Stimulated activated CD4-positive, alpha-beta T cell treated with anti-CD3 and anti-CD28 coated beads, Interleukin-1b, Interleukin-23, amount 100 ng/mL, for 4 hours (primary cell): ENCODE measurements around the gene IRS2.

Experiments used
- DNase-seq, 2 donors: peaks; one replicate each; pipeline ENCODE4 v3.0.0-alpha.2; 2020; ENCODE audit warnings: low read depth in 2 of 2

IRS2 gene

DNA sequence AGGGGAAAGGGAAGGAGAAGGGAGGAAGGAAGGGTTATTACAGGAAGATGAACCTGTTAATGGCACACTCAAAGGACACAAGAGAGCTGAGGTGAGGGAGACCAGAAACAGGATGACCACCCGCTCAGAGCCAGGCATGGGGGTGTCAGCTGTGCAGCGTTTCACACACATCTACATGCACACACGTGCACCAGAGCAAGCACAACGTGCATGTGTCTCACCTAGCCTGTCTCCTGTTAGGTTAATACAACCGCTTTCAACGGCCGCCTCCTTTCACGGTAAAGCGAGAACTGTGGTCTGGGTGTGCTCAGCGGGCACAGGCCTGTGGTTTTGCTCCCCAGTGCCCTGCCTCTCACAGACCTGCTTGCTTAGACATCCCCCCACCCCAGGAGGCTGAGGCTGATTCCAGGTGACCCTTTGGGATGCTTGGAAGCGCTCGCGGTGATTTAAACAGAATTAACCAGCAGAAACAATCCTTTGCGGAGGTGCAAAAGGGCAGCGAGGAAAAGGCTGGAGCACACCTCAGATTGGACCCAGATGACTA lies 27.4 kb downstream of the IRS2 start:
- no peak for DNase-seq

DNA sequence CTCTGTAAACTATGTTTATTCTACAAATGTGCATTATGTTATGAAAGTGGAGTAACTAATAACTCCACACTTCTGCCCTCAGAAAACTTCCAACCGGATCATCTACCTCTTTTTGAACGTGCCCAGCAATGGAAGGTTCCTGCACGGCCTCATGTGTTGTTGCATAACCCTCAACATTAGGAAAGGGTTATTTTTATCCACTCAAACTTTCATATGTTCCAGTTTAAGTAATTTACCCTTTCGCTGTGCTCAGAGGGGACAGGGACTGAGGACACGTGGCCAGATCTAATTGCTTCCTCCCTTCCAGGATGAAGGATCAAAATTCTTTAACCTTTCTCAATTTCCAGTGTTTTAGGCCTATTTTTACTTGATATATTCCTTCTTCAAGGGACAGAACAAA lies 29.6 kb downstream of the IRS2 start:
- DNase-seq = no peak

DNA sequence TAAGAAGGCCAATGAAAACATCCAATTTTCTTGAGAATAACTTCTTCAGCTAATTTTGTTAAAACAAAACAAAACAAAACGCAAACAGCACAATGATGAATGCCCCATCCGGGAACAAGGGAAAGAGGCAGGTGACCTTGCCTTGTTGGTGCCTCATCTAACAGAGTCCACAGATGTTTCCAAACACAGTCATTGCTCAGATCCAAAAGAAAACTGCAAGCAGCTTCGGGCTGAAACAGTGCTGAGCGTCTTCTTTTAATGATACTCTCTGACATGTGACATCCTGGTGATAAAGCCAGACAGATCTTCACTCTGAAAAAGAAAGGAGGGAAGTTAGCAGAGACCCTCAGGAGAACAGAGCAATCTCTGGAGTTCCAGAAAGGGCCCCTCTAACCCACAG lies 30.4 kb downstream of the IRS2 start:
- no peak for DNase-seq

DNA sequence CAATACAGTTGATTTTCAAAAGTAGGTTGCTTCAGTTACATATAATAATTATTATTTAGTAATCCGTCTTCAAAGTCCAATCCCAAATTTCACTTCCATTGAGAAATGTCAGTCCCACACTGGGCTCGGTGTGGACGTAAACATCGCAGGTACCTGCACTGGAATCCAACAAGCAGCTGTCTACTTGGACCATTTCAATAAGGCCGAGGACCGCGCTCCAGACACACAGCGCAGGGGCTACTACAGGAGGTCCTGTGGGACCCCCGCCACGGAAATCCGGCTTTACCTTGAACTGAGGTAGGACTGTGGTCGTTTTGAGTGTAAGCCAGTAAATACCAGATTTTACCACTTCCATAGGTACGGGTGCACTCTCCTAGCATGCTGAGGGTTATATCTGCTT lies 30.8 kb downstream of the IRS2 start:
- DNase-seq = no peak

DNA sequence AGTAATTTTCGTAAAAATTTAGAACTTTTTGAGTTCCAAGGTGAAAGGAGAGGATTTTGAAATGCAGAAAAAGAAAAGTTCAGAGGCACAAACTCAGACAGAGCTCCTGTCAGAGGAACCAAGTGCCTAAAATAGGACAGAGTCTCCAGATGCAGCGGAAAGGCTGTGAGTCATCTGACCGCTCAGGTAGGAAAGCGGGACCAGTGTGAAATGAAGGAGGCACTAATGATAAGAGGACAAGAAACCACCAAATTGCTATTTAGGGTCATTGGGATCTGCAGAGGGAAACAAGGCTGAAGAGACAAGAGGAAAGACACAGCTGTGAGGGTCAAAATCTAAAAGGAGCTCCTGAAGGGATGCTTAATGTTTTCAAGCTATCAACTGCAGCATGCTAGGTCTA lies 34.9 kb downstream of the IRS2 start:
- no peak for DNase-seq

DNA sequence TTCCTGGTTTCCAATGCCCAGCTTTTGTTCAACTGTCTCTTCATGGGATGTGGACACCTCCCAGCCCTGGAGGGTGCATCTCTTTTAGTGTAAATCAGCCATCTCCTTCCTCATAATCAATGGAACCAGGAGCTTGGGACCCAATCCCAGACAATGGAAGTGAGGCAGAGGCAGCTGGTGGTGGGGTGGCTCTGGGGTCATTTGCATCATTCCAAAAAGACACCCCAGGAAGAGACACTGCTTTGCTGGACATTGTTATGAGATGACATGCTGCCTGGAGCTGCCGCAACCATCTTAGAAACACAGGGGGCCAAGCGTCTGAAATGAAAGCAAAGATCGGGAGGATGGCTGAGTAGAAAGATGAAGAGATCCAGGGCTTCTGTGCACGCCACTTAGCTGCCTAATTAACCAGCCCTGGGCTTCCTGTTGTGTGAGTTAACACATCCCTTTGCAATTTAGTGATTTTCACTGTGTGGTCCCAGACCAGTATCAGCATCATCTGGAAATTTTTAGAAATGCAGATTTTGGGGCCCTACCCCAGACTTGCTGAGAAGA lies 36.1 kb downstream of the IRS2 start:
- no peak for DNase-seq

DNA sequence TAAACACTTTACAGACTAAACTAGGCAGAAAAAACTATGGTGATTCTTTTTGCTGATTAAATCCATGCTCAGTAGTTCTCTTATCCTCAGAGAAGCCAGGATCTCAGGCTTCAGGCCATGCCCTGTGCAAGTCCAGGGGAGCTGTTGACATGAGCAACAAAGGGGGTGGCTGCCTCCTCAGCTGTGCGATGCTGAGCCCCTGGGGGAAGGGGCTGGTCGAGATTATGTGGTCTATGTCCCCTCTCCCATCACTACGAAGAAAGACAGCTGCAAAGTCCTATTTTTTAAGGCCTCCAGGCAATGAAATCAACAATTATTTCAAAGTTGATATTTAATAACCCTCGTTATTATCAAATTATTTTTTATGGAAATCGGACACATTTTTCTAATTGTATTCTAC lies 37.0 kb downstream of the IRS2 start:
- no peak for DNase-seq

DNA sequence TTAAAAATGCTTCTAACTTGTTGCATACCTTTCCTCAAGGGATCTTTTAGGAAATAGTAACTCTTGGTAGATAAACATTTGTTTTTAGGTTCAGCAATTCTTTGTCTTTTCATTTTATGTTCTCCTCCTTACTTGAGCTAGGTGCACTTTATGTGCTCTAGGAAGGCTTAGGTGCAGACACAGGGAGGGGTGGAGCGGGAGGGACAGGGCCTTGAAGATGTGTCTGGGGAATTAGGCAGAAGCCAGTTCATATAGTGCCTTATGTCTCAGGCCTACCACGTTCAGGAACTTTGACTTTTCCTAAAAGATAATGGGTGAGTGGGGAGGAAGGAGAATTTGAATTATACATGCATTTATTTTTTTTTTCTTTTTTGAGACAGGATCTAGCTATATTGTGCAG lies 37.7 kb downstream of the IRS2 start:
- DNase-seq = no peak

DNA sequence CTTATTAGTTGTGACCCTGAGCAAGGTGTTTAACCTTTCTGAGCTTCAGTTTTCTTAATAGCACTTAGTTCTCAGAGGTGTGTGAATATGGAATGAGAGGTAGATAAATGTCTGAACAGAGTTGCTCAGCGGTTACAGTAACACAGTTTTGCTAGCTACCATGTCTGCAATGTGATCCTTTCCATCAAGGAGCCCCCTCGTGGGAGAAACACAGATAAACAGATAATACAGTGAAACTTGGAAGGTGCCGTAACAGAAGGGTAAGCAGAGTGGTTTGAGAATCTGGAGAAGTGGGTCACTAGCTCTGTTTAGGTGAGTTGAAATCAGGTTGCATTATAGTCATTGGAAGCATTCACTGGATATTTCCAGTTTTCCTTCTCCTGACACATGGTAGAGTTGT lies 38.9 kb downstream of the IRS2 start:
- DNase-seq = no peak

DNA sequence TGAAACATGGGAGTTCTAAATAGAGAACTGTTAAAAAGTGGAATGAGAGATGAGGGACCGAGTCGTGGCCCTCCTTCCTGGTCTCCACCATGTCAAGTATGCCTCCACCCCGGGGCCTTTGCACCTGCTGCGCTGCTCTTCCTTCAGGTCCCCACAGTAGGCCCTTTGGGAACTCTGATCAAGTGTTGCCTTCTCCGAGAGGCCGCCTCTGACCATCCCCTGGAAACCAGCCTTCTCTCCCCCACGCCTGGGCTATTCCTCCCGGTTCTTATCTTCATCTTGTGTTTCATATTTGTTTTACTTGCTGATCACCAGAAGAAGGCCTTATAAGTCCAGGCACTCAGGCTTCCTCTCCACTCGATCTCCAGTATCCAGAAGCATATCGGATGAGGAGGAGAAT lies 40.0 kb downstream of the IRS2 start:
- no peak for DNase-seq

DNA sequence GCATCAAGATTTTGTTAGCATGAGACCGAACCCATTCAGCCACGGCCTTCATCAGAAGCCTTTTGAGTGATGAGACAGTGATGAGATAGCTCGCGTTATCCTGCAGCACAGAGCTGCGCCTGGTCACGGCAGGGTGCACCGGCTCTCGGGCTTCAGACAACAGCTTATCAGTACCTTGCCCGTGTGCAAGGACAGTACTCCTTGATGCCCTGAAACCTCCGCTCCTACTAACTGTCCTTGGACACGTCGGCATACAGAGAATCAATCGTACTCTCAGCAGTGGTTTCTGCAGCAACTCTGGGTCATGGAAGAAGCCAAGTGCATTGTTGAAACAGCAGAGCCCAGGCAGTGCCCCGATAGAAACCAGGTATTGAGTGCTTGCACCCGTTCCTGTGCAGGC lies 40.7 kb downstream of the IRS2 start:
- DNase-seq = no peak

DNA sequence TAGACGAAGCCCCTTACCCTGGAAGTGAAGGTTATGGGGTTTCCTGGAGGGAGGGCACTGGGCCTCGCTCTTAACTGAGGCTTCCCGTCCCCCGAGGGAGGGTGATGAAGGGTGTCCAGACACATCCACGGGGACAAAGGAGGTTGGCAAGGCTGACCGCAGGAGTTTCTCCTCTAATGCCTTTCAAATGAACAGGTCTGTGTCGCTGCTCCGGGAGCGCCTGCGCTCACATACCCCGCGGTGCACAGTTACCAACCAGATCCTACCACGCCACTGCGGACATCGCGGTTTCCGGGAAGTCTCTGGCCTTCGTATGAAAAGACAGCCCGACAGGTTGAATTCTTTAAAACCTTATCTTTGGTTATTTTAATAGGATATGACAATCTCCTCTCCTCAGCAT lies 41.3 kb downstream of the IRS2 start:
- DNase-seq = no peak

DNA sequence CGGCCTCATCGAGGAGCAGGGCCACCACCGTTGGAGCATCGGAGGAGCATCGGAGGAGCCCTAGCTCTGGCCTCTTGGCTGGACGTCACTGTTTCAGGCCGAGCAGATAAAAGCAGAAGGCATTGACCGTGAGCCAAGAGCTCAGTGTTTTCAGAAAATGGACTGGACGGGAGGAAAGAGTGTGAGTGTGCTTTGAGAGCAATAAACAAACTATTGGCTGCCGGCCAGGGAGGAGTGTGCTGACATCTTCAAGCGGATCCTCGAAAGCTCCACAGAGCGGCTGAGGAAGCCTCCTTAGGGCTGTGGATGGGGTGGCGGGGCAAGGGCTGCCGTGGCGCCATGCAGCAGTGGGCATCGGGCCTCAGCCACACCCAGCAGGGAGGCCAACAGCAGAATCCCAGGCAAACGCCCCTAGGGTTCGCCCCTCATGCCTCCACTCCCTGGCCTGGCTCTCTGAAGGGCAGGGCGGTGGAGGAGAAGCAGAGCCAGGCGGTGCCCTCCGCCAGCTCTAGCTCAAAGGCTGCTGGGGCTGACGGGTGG lies 41.8 kb downstream of the IRS2 start:
- DNase-seq = no peak

DNA sequence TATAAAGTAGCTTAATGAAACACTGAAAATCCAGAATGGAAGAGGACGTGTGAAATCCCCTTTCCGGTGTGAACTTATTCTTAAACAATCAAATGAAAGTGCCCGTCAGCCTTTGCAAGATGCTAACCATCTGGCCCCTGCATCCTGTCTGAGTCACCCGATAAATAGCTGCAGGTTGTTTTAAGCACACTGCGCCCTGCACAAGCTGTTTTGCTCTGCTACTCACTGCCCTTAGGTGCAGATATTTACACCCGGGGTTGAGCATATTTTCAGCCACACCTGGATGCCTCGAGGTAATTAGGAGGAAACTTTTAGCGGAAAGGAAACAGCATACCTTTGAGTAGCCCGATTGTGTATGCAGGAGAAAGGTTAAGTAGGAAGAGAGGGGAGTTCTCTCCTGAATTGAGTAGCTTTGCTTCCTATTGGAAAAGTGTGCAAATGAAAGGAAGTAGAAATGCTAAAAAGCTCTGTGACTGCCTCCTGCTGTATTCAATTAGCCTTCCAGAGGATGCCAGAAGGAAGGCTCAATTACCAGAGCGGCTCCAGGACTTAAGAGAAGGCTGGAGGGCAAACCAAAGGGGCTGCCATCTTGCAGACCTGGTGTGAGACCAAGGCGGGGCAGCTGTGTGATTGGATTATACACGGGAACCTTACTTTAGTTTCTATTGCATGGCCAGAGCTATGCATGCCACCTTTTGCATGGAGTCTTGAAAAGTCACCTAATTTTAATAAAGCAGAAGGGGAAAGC lies 42.5 kb downstream of the IRS2 start:
- DNase-seq = no peak

DNA sequence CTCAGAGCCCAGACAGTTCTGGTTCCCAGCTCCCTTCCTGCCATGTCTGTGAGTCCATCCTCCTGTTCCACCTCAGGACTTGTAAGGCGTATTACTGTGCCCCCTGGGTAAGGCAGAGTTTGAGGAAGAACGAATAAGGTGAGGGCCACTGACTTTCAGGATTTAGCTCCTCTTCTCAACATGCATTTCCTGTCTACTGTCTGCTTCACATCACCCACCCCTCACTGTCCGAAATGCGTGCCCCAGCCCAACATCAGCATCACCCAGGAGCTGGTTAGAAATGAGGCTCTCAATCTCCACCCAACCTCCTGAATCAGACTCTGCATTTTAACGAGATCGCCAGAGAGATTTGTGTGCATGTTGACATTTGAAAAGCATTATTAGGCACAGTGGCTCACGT lies 44.4 kb downstream of the IRS2 start:
- no peak for DNase-seq

DNA sequence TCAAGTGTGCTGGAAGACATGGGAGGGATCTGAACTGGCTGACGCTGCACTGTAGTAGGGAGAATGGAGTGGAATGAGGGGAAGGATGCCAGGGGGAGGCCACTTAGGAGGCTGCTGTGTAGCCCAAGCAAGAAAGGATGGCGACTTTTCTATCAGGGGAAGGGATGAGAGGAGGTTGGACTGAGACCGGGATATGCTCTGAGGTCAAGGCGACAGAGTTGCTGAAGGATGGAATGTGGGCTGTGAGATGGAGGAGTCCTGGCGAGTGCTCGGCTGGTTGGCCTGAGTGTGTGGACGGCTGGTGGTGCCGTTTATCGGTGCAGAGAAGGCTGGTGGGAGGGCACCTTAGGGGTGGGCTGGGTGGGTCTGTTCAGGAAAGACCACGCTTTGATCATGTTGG lies 45.7 kb downstream of the IRS2 start:
- DNase-seq = no peak

DNA sequence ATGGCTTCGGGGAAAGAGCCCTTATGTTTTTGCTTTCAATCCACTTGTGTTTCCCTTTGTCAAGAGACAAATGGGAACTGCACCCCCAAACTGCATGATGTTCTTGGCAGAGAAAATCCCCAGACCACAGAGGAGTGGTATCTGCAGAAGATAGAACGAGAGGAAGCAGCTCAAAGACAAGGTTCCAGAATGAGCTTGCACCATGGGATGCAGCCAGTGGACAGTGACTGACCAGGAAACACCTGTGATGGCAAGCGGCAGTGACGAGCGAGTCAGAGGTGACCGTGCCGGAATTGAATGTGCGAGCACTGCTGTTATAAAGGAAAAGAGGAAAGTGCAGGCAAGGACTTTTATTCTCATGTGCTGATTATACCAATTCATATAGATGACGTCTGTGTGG lies 46.3 kb downstream of the IRS2 start:
- DNase-seq = no peak

DNA sequence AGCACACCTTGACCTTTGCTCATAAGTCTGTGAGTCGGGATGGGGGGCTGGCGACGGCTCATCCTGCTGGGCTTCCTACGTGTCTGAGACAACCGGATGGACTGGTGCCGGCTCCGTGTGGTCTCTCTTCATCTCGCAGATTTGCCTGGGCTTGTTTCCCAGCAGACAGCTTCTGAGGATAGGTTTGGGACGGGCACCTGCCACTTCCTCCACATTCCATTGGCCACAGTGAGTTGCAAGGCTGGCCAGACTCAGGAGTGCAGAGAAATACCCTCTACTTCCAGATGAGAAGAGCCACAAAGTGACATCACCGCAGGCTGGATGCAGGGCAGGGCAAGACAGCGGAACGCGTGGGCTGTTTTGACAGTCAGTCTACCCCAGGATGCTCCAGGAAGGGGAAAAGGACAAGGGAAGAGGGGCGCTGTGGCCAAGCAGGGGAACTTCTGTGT lies 48.1 kb downstream of the IRS2 start:
- no peak for DNase-seq

DNA sequence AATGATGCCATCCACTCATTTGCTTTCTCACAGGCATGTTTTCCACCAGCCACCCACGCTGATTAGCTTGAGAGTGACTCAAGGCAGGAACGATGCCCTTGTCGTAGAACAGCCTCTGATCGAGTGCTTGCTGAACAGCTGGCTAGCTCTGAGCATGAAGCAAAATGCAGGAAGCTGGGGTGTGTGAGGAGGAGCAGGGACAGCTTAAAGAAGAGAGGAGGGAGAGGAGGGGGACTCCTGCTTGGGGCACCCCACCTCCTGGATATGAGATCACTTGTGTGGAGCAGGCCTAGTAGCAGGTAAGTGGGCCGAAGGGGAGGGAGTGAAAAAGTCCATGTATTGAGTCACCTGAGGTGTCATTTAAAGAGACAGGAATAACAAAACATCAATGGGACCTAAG lies 48.8 kb downstream of the IRS2 start:
- DNase-seq = no peak

DNA sequence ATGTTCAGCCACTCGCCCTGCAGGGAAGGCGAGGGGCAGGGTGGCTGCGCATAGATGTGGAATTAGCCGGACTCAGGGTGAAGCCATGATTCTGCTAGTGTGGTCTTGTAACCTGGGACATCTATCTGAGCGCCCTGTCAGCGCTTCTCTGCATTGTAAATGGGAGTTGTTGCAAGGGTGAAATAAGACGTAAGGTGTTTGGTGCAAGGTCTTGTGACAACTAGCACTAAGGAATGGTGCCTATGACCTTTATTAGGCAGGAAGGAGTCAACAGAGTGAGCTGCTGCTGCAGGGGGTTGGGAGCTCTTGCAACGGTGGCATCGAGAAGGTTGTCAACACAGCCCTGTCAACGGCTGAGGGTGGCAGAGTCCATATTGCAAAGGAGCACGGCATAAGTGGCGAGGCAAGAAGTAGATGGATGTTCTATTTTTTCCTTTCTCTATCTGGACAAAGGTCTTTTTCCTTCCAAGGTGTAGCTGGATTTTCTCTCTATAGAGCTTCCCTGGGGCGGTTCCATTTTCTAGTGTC lies 49.3 kb downstream of the IRS2 start:
- no peak for DNase-seq

DNA sequence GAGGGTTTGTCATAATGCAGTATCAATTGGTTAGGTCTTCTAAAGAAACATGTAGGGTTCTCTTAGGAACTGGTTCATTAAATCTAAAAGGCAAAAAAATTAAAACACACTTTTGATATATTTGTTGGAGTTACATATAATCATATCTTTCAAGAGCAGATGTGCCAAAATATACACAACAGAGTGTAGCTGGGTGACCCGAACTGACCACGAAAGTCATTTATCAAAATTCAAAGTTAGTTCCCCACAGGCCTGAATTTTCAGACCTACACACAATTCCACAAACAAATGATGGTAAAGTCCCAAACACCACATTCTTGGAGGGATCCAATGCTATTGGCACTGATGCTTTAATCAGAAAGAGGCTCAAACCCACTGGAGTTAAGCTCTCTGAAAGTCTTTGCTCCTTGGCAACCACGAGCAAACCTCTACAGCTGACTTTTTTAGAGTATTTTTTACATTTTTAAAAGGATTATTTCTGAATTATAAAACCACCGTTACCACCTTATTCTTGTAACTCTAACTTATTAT lies 50.9 kb downstream of the IRS2 start:
- no peak for DNase-seq

DNA sequence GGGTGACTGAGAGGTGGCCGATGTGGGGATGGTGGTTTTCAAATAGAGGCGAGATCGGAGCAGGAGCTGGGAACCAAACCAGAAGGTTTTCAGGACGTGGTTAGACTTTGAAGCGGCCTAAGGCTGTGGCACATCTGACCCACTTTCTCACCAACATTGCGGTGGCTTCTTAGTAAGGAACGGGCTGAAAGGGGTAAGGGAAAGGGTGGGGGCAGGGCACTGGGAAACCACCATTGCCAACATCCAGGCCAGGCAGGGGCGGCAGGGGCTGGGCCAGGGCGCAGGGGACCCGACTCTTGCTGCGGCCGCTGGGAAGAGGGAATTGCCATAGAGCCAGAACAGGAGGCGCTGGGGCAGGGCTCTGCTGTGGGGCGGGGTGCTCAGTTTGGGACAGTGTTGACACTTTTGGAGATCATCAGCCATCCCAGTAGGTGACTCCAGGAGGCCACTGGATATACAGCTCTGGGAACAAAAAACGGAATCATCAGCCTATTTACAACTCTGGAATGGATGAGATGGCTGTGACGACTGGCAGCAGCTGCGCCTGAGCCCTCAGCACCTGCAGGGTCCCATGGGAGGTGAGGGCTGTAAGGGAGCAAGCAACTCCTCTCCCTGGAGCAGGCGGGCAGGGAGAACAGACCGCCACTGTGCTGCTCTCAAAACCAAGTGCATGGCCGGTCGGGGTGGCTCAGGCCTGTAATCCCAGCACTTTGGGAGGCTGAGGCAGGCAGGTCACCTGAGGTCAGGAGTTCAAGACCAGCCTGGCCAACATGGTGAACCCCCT lies 52.2 kb downstream of the IRS2 start:
- no peak for DNase-seq
